IMR-90 (cell line): ENCODE results near the gene DNAH3. TPM values are rescaled to one million over a fixed set of nuclear protein-coding genes. Genes with fewer than 3 reads are reported as not detected.

ENCODE experiments used
- ATAC-seq: fragments of 200-7000 bp; cut with Tn5 transposase; 2 replicates; pipeline ENCODE4 v1.9.1; 2020; ENCODE audit warnings: low read depth, mild to moderate bottlenecking, moderate library complexity
- BruUV-seq: library from RNA; stranded (reverse); fragments of 400-500 nt; replicated peaks from 2 replicates; lab custom pipeline; 2021; lab: Mats Ljungman, UMichigan
- CTCF ChIA-PET: fragments of 300-600 bp; formaldehyde crosslinking; extraction: SDS; loops from one replicate; lab custom pipeline; 2021; ENCODE audit warnings: antibody characterized with exemption; lab: Yijun Ruan, JAX
- POLR2A ChIA-PET: fragments of 300-600 bp; sonication (Branson Sonifier 250); formaldehyde crosslinking; loops from one replicate; lab custom pipeline; 2022; ENCODE audit warnings: antibody characterized with exemption; ENCODE audit not compliant: unreplicated experiment; lab: Charles Lee
- DNase-seq: peaks from one replicate; pipeline ENCODE4 v3.0.0; 2013
- H2AFZ ChIP-seq: replicated peaks from 2 replicates; pipeline ENCODE3; 2013; ENCODE audit warnings: low read length, mild to moderate bottlenecking; ENCODE audit not compliant: poor library complexity
- H2AK5ac ChIP-seq: 2 replicates; pipeline ENCODE4 v1.6.1; 2013; ENCODE audit warnings: low read depth, low read length, inconsistent platforms
- H2AK9ac ChIP-seq: replicated peaks from 2 replicates; pipeline ENCODE3; 2013; ENCODE audit warnings: mild to moderate bottlenecking, low read depth, low read length, moderate library complexity; ENCODE audit not compliant: poor library complexity
- H2BK120ac ChIP-seq: 2 replicates; pipeline ENCODE4 v1.6.1; 2013; ENCODE audit warnings: low read depth, low read length, inconsistent platforms
- H2BK15ac ChIP-seq: 3 replicates; pipeline ENCODE4 v1.6.1; 2013; ENCODE audit warnings: low read depth, low read length, inconsistent platforms
- H2BK20ac ChIP-seq: 2 replicates; pipeline ENCODE4 v1.6.1; 2013; ENCODE audit warnings: low read depth, mild to moderate bottlenecking, inconsistent platforms, low read length, moderate library complexity
- H2BK5ac ChIP-seq: 2 replicates; pipeline ENCODE4 v1.6.1; 2013; ENCODE audit warnings: mild to moderate bottlenecking, low read depth, low read length, inconsistent platforms; ENCODE audit not compliant: poor library complexity, severe bottlenecking
- H3K14ac ChIP-seq: replicated peaks from 2 replicates; pipeline ENCODE4 v1.6.1; 2013; ENCODE audit warnings: low read depth, low read length, inconsistent platforms
- H3K18ac ChIP-seq: 2 replicates; pipeline ENCODE4 v1.6.1; 2013; ENCODE audit warnings: low read depth, low read length, control low read depth
- H3K23ac ChIP-seq: 2 replicates; pipeline ENCODE4 v1.6.1; 2013; ENCODE audit warnings: low read depth, low read length, inconsistent platforms
- H3K27ac ChIP-seq: 2 replicates; pipeline ENCODE4 v1.5.1; 2013; ENCODE audit warnings: mild to moderate bottlenecking, control low read depth, low read length; ENCODE audit not compliant: insufficient read depth
- H3K27me3 ChIP-seq: 2 replicates; pipeline ENCODE4 v1.6.1; 2013; ENCODE audit warnings: low read length; ENCODE audit not compliant: control insufficient read depth, insufficient read depth
- H3K36me3 ChIP-seq: 2 replicates; pipeline ENCODE4 v1.6.1; 2013; ENCODE audit warnings: low read length, mixed read lengths; ENCODE audit not compliant: control insufficient read depth, insufficient read depth
- H3K4ac ChIP-seq: 2 replicates; pipeline ENCODE4 v1.6.1; 2013; ENCODE audit warnings: low read depth, low read length, inconsistent platforms
- H3K4me1 ChIP-seq: 2 replicates; pipeline ENCODE4 v1.6.1; 2013; ENCODE audit warnings: low read length, mixed read lengths; ENCODE audit not compliant: control insufficient read depth, insufficient read depth
- H3K4me2 ChIP-seq: 2 replicates; pipeline ENCODE4 v1.6.1; 2013; ENCODE audit warnings: low read depth, mild to moderate bottlenecking, control low read depth, low read length, moderate library complexity
- H3K4me3 ChIP-seq: 2 replicates; pipeline ENCODE4 v1.5.1; 2013; ENCODE audit warnings: low read depth, mild to moderate bottlenecking, control low read depth, low read length, moderate library complexity; ENCODE audit not compliant: insufficient read depth
- H3K56ac ChIP-seq: 2 replicates; pipeline ENCODE4 v1.6.1; 2013; ENCODE audit warnings: low read length, inconsistent platforms; ENCODE audit not compliant: insufficient read depth; ENCODE audit errors: extremely low read depth
- H3K79me1 ChIP-seq, 2 experiments: 2 replicates each; pipeline ENCODE4 v1.6.1; 2013; ENCODE audit warnings: low read length in 2 of 2, inconsistent platforms in 1 of 2, low read depth in 1 of 2
- H3K9ac ChIP-seq: 2 replicates; pipeline ENCODE4 v1.6.1; 2013; ENCODE audit warnings: low read depth, low read length, control low read depth
- H3K9me1 ChIP-seq: 2 replicates; pipeline ENCODE4 v1.6.1; 2013; ENCODE audit warnings: low read length, inconsistent platforms; ENCODE audit not compliant: insufficient read depth
- H3K9me3 ChIP-seq: 2 replicates; pipeline ENCODE4 v1.6.1; 2013; ENCODE audit warnings: low read length; ENCODE audit not compliant: control insufficient read depth, insufficient read depth
- H4K20me1 ChIP-seq: 2 replicates; pipeline ENCODE4 v1.6.1; 2013; ENCODE audit warnings: low read length, inconsistent platforms; ENCODE audit not compliant: insufficient read depth
- H4K5ac ChIP-seq: 2 replicates; pipeline ENCODE4 v1.6.1; 2013; ENCODE audit warnings: mild to moderate bottlenecking, low read depth, low read length, control low read depth
- H4K8ac ChIP-seq, 2 experiments: 2 replicates each; pipeline ENCODE4 v1.6.1; 2013; ENCODE audit warnings: low read depth in 2 of 2, low read length in 2 of 2, control low read depth in 1 of 2, inconsistent platforms in 1 of 2
- H4K91ac ChIP-seq: 2 replicates; pipeline ENCODE4 v1.6.1; 2013; ENCODE audit warnings: low read depth, low read length, inconsistent platforms; ENCODE audit not compliant: insufficient read depth
- CHD1 ChIP-seq: IDR thresholded peaks from 2 replicates; pipeline ENCODE4 v1.6.1; 2012; ENCODE audit warnings: low read depth, low read length, improper control_type of control experiment
- FOS ChIP-seq: fragments of 150-350 bp; IDR thresholded peaks from 2 replicates; pipeline ENCODE4 v1.6.1; 2016; ENCODE audit warnings: low read depth, low read length
- MAFK ChIP-seq: IDR thresholded peaks from 2 replicates; pipeline ENCODE4 v1.6.1; 2012; ENCODE audit warnings: low read depth, low read length, improper control_type of control experiment
- RCOR1 ChIP-seq: IDR thresholded peaks from 2 replicates; pipeline ENCODE4 v1.6.1; 2012; ENCODE audit warnings: mild to moderate bottlenecking, low read length, improper control_type of control experiment; ENCODE audit not compliant: insufficient replicate concordance
- RFX5 ChIP-seq: IDR thresholded peaks from 2 replicates; pipeline ENCODE4 v1.8.0; 2012; ENCODE audit warnings: low read depth, mild to moderate bottlenecking, low read length, moderate library complexity
- SMC3 ChIP-seq: fragments of 150-350 bp; IDR thresholded peaks from 2 replicates; pipeline ENCODE4 v1.6.1; 2016; ENCODE audit warnings: low read depth, mild to moderate bottlenecking, antibody characterized with exemption, low read length, moderate library complexity
- WGBS, 2 experiments: methylation state at CpG; one replicate each; pipeline versions ENCODE4 v1.1.5 to v1.1.7; 2013; ENCODE audit warnings: missing lambda C conversion rate in 2 of 2; ENCODE audit not compliant: insufficient read length in 1 of 2; ENCODE audit errors: extremely low coverage in 2 of 2; 5-methylcytosine and 5-hydroxymethylcytosine counted together
- dilution Hi-C: fragments of 300-500 bp; cut with HindIII; formaldehyde crosslinking; loops from one replicate; pipeline ENCODE4 v1.14.3; 2018; ENCODE audit warnings: low sequenced_read_pairs; ENCODE audit not compliant: unreplicated experiment
- in situ Hi-C: fragments of 300-500 bp; cut with MboI; formaldehyde crosslinking; loops from 3 replicates; pipeline ENCODE4 v1.14.3; 2019; ENCODE audit warnings: low sequenced_read_pairs, inconsistent platforms, mixed read lengths
- intact Hi-C: fragments of 100-400 bp; cut with micrococcal nuclease; formaldehyde crosslinking; loops from 2 replicates; pipeline ENCODE4 v1.10.0; 2022
- polyA plus RNA-seq, 3 experiments: library from polyadenylated mRNA; depleted of rRNA; stranded (reverse); fragments of >200 nt; gene quantifications; 2 replicates each; pipeline ENCODE4 v1.2.3, GENCODE V29; 2012; ENCODE audit warnings: low replicate concordance in 1 of 3
- total RNA-seq: library from RNA; depleted of rRNA; stranded (reverse); fragments of >200 nt; gene quantifications from 2 replicates; pipeline ENCODE4 v1.2.3, GENCODE V29; 2012
- TF ChIP-seq, protein P1 (sequence below): conservative IDR thresholded peaks from 2 replicates; pipeline ENCODE4 v1.5.1; 2012; ENCODE audit warnings: mild to moderate bottlenecking, low read depth, low read length, improper control_type of control experiment

The DNAH3 gene
- total and polyA plus RNA-seq, 2 of the 4 experiments (the other 2 are of a cell fraction), result not detected

DNA sequence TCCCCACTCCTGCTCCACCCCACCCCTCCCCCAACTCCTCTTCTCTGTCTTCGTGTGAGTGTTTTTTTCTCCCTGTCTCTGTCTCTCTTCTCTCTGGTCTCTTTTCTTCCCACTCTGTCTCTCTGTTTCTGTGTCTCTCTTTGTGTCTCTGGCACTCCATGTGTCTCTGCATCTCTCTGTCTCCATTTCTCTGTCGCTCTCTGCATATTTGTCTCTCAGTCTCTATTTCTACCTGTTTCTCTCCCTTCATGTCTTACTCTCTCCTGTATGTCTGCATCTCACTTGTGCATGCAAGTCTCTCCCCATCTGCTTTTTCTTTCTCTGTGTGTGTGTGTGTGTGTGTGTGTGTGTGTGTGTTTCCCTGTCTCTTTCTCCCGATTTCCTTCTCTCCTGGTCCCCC, 181.9 kb downstream of the DNAH3 start:
- Histone ChIP-seq H3K27me3 (peaks cover 7% of the 10 kb centered on the region), H2BK20ac (no peak overlapping the region), H3K9me1 (no peaks in the 10 kb centered on the region), H3K9me3 (no peaks in the 10 kb centered on the region), H3K4ac (no peak overlapping the region), H3K27ac (no peak overlapping the region), H3K18ac (no peak overlapping the region), H3K4me1 (no peaks in the 10 kb centered on the region), H4K5ac (no peak overlapping the region), H3K4me3 (no peak overlapping the region), H3K56ac (no peak overlapping the region), H4K20me1 (no peaks in the 10 kb centered on the region), H3K14ac (no peak overlapping the region), H2AK9ac (no peak overlapping the region), H4K91ac (no peak overlapping the region), H3K23ac (no peak overlapping the region), H2BK5ac (no peak overlapping the region), H3K79me1 (no peaks in the 10 kb centered on the region), H3K36me3 (no peaks in the 10 kb centered on the region), H2AK5ac (no peak overlapping the region), H2AFZ (no peak overlapping the region), H2BK15ac (no peak overlapping the region), H3K9ac (no peak overlapping the region), H4K8ac (no peak overlapping the region), H3K4me2 (no peak overlapping the region), H2BK120ac (no peak overlapping the region)
- 17% methylated on average over 1 of the region's 3 CpGs; no CpG with 5 or more reads in 1 of the 2 experiments for WGBS, 2 experiments
- intact Hi-C loops (no loop called here), dilution Hi-C loops (no loop called here), in situ Hi-C loops (no loop called here)
- ATAC-seq, result no peak
- TF ChIP-seq, protein P1, sequence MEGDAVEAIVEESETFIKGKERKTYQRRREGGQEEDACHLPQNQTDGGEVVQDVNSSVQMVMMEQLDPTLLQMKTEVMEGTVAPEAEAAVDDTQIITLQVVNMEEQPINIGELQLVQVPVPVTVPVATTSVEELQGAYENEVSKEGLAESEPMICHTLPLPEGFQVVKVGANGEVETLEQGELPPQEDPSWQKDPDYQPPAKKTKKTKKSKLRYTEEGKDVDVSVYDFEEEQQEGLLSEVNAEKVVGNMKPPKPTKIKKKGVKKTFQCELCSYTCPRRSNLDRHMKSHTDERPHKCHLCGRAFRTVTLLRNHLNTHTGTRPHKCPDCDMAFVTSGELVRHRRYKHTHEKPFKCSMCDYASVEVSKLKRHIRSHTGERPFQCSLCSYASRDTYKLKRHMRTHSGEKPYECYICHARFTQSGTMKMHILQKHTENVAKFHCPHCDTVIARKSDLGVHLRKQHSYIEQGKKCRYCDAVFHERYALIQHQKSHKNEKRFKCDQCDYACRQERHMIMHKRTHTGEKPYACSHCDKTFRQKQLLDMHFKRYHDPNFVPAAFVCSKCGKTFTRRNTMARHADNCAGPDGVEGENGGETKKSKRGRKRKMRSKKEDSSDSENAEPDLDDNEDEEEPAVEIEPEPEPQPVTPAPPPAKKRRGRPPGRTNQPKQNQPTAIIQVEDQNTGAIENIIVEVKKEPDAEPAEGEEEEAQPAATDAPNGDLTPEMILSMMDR, result no peak
- TF ChIP-seq CHD1 (no peak), RCOR1 (no peak), FOS (no peak), RFX5 (no peak), SMC3 (no peak), MAFK (no peak)
- ChIA-PET CTCF (no interaction called here), POLR2A (no interaction called here)
- no peak for DNase-seq
- BruUV-seq, result no TSS peak
